ENCODE results near the gene RASSF3. TPM values are rescaled to one million over a fixed set of nuclear protein-coding genes. Genes with fewer than 3 reads are reported as not detected.

Gene RASSF3
- total RNA-seq, 4 donors from 2014 or later: 9.1 to 16.1 (median 11.2) TPM

DNA sequence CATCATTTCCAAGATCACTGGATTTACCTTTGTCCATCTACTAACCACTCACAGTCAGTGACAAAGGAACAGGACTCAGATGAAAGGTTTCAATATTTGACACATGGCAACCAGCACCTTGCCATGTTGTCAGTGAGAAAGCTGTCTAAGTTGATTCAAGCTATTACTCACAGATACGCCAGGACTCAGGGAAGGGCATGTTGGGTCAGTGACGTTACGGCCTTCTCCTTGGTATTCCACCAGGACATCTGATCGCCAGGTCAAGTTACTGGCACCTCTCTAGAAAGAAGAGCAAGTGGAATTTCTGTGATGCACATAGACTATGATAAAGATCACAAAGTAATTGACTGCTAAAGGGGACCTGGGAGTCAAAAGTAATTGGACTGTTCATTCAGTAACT, 112.5 kb downstream of the RASSF3 start:
- Histone ChIP-seq H3K36me3 (peaks cover 82% of the 10 kb centered on the region), H3K4me3 (no peak overlapping the region), H3K27ac (no peak overlapping the region), H3K9me3 (no peaks in the 10 kb centered on the region), H3K4me1 (no peaks in the 10 kb centered on the region), H3K27me3 (no peaks in the 10 kb centered on the region)
- TF ChIP-seq, protein P1, sequence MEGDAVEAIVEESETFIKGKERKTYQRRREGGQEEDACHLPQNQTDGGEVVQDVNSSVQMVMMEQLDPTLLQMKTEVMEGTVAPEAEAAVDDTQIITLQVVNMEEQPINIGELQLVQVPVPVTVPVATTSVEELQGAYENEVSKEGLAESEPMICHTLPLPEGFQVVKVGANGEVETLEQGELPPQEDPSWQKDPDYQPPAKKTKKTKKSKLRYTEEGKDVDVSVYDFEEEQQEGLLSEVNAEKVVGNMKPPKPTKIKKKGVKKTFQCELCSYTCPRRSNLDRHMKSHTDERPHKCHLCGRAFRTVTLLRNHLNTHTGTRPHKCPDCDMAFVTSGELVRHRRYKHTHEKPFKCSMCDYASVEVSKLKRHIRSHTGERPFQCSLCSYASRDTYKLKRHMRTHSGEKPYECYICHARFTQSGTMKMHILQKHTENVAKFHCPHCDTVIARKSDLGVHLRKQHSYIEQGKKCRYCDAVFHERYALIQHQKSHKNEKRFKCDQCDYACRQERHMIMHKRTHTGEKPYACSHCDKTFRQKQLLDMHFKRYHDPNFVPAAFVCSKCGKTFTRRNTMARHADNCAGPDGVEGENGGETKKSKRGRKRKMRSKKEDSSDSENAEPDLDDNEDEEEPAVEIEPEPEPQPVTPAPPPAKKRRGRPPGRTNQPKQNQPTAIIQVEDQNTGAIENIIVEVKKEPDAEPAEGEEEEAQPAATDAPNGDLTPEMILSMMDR (IDR thresholded peaks at IDR 0.05): no peak
- TF ChIP-seq POLR2A (IDR thresholded peaks at IDR 0.05) (no peak), EP300 (IDR thresholded peaks at IDR 0.05) (no peak), POLR2AphosphoS5 (IDR thresholded peaks at IDR 0.05) (no peak)
- WGBS: 90% methylated on average over 4 of the region's 4 CpGs
- DNase-seq (ENCODE audit: low spot score in 2 of 2): no peak

- TF ChIP-seq POLR2A (IDR thresholded peaks at IDR 0.05): no peak
- TF ChIP-seq, protein P1 (IDR thresholded peaks at IDR 0.05): no peak
- TF ChIP-seq EP300 (IDR thresholded peaks at IDR 0.05): no peak
- TF ChIP-seq POLR2AphosphoS5 (IDR thresholded peaks at IDR 0.05): no peak
- H3K27ac ChIP-seq: no peak overlapping the region
- no peak for DNase-seq (ENCODE audit: low spot score in 2 of 2)
- H3K4me1 ChIP-seq: no peaks in the 10 kb centered on the region
- peaks cover 82% of the 10 kb centered on the region for H3K36me3 ChIP-seq
- no peak overlapping the region for H3K4me3 ChIP-seq
- no peaks in the 10 kb centered on the region for H3K27me3 ChIP-seq
- H3K9me3 ChIP-seq: no peaks in the 10 kb centered on the region
- WGBS: 92% methylated on average over 2 of the region's 2 CpGs
These were observed 113.3 kb downstream of the RASSF3 start for GRCh38 chr12:64723630-64724029.

DNA sequence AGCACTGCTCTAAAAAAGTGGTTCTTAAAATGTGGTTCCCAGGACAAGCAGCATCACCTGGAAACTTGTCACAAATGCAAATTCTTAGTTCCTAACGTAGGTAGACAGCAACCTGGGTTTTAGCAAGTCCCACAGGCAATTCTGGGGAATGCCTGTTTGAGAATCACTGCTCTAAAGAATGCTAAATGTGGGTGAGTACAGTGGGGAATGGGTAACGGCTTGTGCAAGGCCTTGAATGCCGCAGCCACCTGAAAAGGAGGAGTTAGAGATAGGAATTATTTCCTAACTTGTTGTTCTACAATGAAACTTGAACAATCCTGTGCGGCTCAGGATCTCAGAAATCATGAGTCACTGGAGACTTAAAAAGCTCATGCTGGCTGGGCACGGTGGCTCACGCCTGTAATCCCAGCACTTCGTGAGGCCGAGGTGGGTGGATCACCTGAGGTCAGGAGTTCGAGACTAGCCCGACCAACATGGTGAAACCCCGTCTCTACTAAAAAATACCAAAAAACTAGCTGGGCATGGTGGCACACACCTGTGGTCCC, 114.0 kb downstream of the RASSF3 start:
- Histone ChIP-seq H3K4me3 (no peak overlapping the region), H3K9me3 (no peaks in the 10 kb centered on the region), H3K36me3 (peaks cover 78% of the 10 kb centered on the region), H3K27ac (no peak overlapping the region), H3K4me1 (no peaks in the 10 kb centered on the region), H3K27me3 (no peaks in the 10 kb centered on the region)
- TF ChIP-seq POLR2AphosphoS5 (IDR thresholded peaks at IDR 0.05) (no peak), POLR2A (IDR thresholded peaks at IDR 0.05) (no peak), EP300 (IDR thresholded peaks at IDR 0.05) (no peak)
- TF ChIP-seq, protein P1 (IDR thresholded peaks at IDR 0.05): no peak
- DNase-seq (ENCODE audit: low spot score in 2 of 2): no peak
- 93% methylated on average over 11 of the region's 11 CpGs for WGBS

GRCh38 chr12:64729909-64730587, 119.8 kb downstream of the RASSF3 start:
- Histone ChIP-seq H3K27me3 (no peaks in the 10 kb centered on the region), H3K27ac (no peak overlapping the region), H3K36me3 (peaks cover 34% of the 10 kb centered on the region), H3K9me3 (no peaks in the 10 kb centered on the region), H3K4me1 (peaks cover 17% of the 10 kb centered on the region), H3K4me3 (no peak overlapping the region)
- WGBS: 74% methylated on average over 2 of the region's 2 CpGs
- TF ChIP-seq POLR2AphosphoS5 (IDR thresholded peaks at IDR 0.05) (no peak), POLR2A (IDR thresholded peaks at IDR 0.05) (no peak)
- no peak for DNase-seq (ENCODE audit: low spot score in 2 of 2)

DNA sequence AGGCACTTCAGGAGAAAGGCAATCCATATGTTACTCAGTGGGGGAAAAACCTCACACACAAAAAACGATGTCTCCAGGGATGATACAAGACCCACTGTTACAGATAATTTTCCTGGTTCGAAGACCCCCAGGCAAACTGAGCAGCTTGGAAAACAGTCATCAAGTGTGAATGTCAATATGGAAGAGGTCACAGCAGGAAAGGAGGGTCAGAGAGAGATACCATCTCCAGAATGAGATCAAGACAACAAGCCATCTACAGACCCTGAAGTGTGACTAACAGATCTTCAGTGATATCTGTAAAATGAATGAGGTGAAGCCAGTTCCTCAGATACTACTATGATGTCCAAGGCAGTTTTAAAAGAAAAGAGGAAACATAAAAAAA, 120.3 kb downstream of the RASSF3 start:
- H3K36me3 ChIP-seq: peaks cover 40% of the 10 kb centered on the region
- no peaks in the 10 kb centered on the region for H3K9me3 ChIP-seq
- WGBS: 83% methylated on average over 2 of the region's 2 CpGs
- H3K27me3 ChIP-seq: no peaks in the 10 kb centered on the region
- no peak overlapping the region for H3K4me3 ChIP-seq
- no peak for DNase-seq (ENCODE audit: low spot score in 2 of 2)
- TF ChIP-seq POLR2A (IDR thresholded peaks at IDR 0.05): no peak
- TF ChIP-seq, protein P1 (IDR thresholded peaks at IDR 0.05): no peak
- no peak for TF ChIP-seq EP300 (IDR thresholded peaks at IDR 0.05)
- TF ChIP-seq POLR2AphosphoS5 (IDR thresholded peaks at IDR 0.05): no peak
- H3K4me1 ChIP-seq: peaks cover 17% of the 10 kb centered on the region
- no peak overlapping the region for H3K27ac ChIP-seq
